ENCODE data around the gene NEK1. TPM values are rescaled to one million over a fixed set of nuclear protein-coding genes. Genes with fewer than 3 reads are reported as not detected.

NEK1 gene
- polyA plus RNA-seq, 1 donor from 2014 or later: 17.1 TPM

DNA sequence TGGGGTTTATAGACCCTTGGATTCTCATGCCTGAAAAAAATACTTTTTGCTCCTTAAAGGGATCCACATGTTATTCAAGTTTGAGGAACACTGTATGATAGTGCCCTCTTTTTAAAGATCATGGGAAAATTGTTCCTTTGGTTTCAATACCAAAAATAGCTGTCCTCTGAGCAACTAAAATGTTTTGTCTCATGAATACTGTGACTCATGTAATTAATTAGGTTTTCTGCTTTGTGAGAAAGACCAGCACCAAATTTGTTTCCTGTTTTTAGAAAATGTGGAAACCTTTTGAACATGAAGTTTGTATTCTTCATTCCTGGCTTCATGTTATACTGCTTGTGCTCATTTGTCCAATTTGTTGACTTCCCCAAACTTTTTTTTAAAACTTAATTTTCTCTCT lies 214.1 kb downstream of the NEK1 start:
- Histone ChIP-seq H3K79me2 (replicated peaks; ENCODE audit: insufficient read depth, low read length) (no peaks in the 10 kb centered on the region), H2AFZ (ENCODE audit: low read depth, low read length) (no peak overlapping the region), H3K27ac (ENCODE audit: low read length) (no peak overlapping the region), H3F3A (ENCODE audit: insufficient read depth, low read length, poor library complexity, severe bottlenecking) (no peaks in the 10 kb centered on the region), H3K9me3 (ENCODE audit: low read length) (no peaks in the 10 kb centered on the region), H3K9me2 (ENCODE audit: insufficient read depth, low read length) (no peaks in the 10 kb centered on the region), H3K36me3 (ENCODE audit: insufficient read depth, low read length) (no peaks in the 10 kb centered on the region), H3K4me2 (ENCODE audit: low read length) (no peak overlapping the region), H3K9ac (ENCODE audit: low read length) (no peak overlapping the region), H3K27me3 (ENCODE audit: insufficient read depth, low read depth, low read length) (no peaks in the 10 kb centered on the region), H3K4me3 (ENCODE audit: low read length) (no peak overlapping the region), H4K20me1 (ENCODE audit: insufficient read depth) (no peaks in the 10 kb centered on the region)
- TF ChIP-seq TAF1 (IDR thresholded peaks at IDR 0.05; ENCODE audit: low read depth) (no peak), MXI1 (conservative IDR thresholded peaks at IDR 0.05; ENCODE audit: poor library complexity, severe bottlenecking) (no peak)

DNA sequence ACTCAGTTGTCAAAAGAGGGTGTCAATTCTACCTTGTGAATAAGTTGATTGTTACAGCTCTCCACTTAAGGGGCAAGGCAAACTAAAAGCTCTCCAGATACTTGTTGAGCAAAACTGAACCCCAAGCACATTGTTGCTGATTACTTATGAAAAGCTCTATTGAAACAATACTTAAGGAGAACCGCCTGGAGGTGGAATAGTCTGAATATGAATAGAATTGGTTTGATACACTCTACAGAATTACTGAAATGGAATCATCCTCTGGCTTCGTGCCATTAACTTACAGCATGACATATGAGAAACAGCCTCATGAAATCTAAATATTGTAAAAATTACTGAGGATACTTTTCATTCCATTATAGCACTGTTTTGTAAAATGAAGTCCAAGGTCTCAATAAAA lies 214.6 kb downstream of the NEK1 start:
- no peak overlapping the region for H3K4me2 ChIP-seq (ENCODE audit: low read length)
- no peaks in the 10 kb centered on the region for H3K79me2 ChIP-seq (replicated peaks; ENCODE audit: insufficient read depth, low read length)
- H3K27ac ChIP-seq (ENCODE audit: low read length): no peak overlapping the region
- no peaks in the 10 kb centered on the region for H3K27me3 ChIP-seq (ENCODE audit: insufficient read depth, low read depth, low read length)
- no peaks in the 10 kb centered on the region for H3F3A ChIP-seq (ENCODE audit: insufficient read depth, low read length, poor library complexity, severe bottlenecking)
- no peaks in the 10 kb centered on the region for H3K9me3 ChIP-seq (ENCODE audit: low read length)
- no peak overlapping the region for H3K9ac ChIP-seq (ENCODE audit: low read length)
- no peaks in the 10 kb centered on the region for H3K9me2 ChIP-seq (ENCODE audit: insufficient read depth, low read length)
- no peaks in the 10 kb centered on the region for H3K36me3 ChIP-seq (ENCODE audit: insufficient read depth, low read length)
- H3K4me3 ChIP-seq (ENCODE audit: low read length): no peak overlapping the region
- no peaks in the 10 kb centered on the region for H4K20me1 ChIP-seq (ENCODE audit: insufficient read depth)
- TF ChIP-seq POLR2AphosphoS5 (IDR thresholded peaks at IDR 0.05) (no peak), RAD21 (conservative IDR thresholded peaks at IDR 0.05) (no peak), SMC3 (conservative IDR thresholded peaks at IDR 0.05; ENCODE audit: poor library complexity) (no peak), MXI1 (conservative IDR thresholded peaks at IDR 0.05; ENCODE audit: poor library complexity, severe bottlenecking) (no peak), EZH2 (IDR thresholded peaks at IDR 0.05; ENCODE audit: borderline replicate concordance, insufficient read depth, low read length, poor library complexity, severe bottlenecking) (no peak), TAF1 (IDR thresholded peaks at IDR 0.05; ENCODE audit: low read depth) (no peak), EP300 (conservative IDR thresholded peaks at IDR 0.05; ENCODE audit: poor library complexity, severe bottlenecking) (no peak)
- TF ChIP-seq, protein P1, sequence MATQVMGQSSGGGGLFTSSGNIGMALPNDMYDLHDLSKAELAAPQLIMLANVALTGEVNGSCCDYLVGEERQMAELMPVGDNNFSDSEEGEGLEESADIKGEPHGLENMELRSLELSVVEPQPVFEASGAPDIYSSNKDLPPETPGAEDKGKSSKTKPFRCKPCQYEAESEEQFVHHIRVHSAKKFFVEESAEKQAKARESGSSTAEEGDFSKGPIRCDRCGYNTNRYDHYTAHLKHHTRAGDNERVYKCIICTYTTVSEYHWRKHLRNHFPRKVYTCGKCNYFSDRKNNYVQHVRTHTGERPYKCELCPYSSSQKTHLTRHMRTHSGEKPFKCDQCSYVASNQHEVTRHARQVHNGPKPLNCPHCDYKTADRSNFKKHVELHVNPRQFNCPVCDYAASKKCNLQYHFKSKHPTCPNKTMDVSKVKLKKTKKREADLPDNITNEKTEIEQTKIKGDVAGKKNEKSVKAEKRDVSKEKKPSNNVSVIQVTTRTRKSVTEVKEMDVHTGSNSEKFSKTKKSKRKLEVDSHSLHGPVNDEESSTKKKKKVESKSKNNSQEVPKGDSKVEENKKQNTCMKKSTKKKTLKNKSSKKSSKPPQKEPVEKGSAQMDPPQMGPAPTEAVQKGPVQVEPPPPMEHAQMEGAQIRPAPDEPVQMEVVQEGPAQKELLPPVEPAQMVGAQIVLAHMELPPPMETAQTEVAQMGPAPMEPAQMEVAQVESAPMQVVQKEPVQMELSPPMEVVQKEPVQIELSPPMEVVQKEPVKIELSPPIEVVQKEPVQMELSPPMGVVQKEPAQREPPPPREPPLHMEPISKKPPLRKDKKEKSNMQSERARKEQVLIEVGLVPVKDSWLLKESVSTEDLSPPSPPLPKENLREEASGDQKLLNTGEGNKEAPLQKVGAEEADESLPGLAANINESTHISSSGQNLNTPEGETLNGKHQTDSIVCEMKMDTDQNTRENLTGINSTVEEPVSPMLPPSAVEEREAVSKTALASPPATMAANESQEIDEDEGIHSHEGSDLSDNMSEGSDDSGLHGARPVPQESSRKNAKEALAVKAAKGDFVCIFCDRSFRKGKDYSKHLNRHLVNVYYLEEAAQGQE (IDR thresholded peaks at IDR 0.05; ENCODE audit: borderline replicate concordance): no peak
- TF ChIP-seq, protein P2, sequence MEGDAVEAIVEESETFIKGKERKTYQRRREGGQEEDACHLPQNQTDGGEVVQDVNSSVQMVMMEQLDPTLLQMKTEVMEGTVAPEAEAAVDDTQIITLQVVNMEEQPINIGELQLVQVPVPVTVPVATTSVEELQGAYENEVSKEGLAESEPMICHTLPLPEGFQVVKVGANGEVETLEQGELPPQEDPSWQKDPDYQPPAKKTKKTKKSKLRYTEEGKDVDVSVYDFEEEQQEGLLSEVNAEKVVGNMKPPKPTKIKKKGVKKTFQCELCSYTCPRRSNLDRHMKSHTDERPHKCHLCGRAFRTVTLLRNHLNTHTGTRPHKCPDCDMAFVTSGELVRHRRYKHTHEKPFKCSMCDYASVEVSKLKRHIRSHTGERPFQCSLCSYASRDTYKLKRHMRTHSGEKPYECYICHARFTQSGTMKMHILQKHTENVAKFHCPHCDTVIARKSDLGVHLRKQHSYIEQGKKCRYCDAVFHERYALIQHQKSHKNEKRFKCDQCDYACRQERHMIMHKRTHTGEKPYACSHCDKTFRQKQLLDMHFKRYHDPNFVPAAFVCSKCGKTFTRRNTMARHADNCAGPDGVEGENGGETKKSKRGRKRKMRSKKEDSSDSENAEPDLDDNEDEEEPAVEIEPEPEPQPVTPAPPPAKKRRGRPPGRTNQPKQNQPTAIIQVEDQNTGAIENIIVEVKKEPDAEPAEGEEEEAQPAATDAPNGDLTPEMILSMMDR (IDR thresholded peaks at IDR 0.05; ENCODE audit: poor library complexity, severe bottlenecking): no peak
- H2AFZ ChIP-seq (ENCODE audit: low read depth, low read length): no peak overlapping the region

DNA sequence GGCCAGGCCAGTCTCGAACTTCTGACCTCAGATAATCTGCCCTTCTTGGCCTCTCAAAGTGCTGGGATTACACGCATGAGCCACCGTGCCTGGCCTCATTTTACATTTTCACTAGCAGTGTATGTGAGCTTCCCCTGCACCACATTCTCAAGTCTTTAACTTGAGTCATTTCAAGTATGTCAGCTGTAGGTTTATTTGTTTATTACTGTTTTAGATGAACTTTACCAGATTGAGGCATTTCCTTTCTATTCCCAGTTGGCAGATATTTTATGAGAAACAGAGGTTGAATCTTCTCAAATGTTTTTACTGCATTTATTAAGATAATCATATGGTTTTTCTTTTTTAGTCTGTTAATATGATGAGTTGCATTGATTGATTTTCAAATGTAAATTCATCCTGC lies 227.0 kb downstream of the NEK1 start:
- H3K4me2 ChIP-seq (ENCODE audit: low read length): no peak overlapping the region
- no peaks in the 10 kb centered on the region for H3F3A ChIP-seq (ENCODE audit: insufficient read depth, low read length, poor library complexity, severe bottlenecking)

More for the DNA sequence above, 227.0 kb downstream of the NEK1 start:
- H3K9ac ChIP-seq (ENCODE audit: low read length): no peak overlapping the region
- H3K79me2 ChIP-seq (replicated peaks; ENCODE audit: insufficient read depth, low read length): no peaks in the 10 kb centered on the region
- H3K4me3 ChIP-seq (ENCODE audit: low read length): no peak overlapping the region
- peaks cover 3% of the 10 kb centered on the region for H3K9me3 ChIP-seq (ENCODE audit: low read length)
- no peak overlapping the region for H2AFZ ChIP-seq (ENCODE audit: low read depth, low read length)
- H3K9me2 ChIP-seq (ENCODE audit: insufficient read depth, low read length): no peaks in the 10 kb centered on the region
- H3K27me3 ChIP-seq (ENCODE audit: insufficient read depth, low read depth, low read length): no peaks in the 10 kb centered on the region
- H4K20me1 ChIP-seq (ENCODE audit: insufficient read depth): no peaks in the 10 kb centered on the region
- TF ChIP-seq TAF1 (IDR thresholded peaks at IDR 0.05; ENCODE audit: low read depth) (no peak), EP300 (conservative IDR thresholded peaks at IDR 0.05; ENCODE audit: poor library complexity, severe bottlenecking) (no peak), POLR2AphosphoS5 (IDR thresholded peaks at IDR 0.05) (no peak), EZH2 (IDR thresholded peaks at IDR 0.05; ENCODE audit: borderline replicate concordance, insufficient read depth, low read length, poor library complexity, severe bottlenecking) (no peak), SMC3 (conservative IDR thresholded peaks at IDR 0.05; ENCODE audit: poor library complexity) (no peak), RAD21 (conservative IDR thresholded peaks at IDR 0.05) (no peak), MXI1 (conservative IDR thresholded peaks at IDR 0.05; ENCODE audit: poor library complexity, severe bottlenecking) (no peak)
- TF ChIP-seq, protein P1 (IDR thresholded peaks at IDR 0.05; ENCODE audit: borderline replicate concordance): no peak
- TF ChIP-seq, protein P2 (IDR thresholded peaks at IDR 0.05; ENCODE audit: poor library complexity, severe bottlenecking): no peak
- H3K36me3 ChIP-seq (ENCODE audit: insufficient read depth, low read length): no peaks in the 10 kb centered on the region
- H3K27ac ChIP-seq (ENCODE audit: low read length): no peak overlapping the region
